GM19463 (cell line): ENCODE measurements around the gene PCSK4.
"Not testable (repeated sequence)": the region's sequence is repeated elsewhere in the genome, so short reads cannot be mapped to it uniquely, and the experiment has no call there.

ENCODE experiments used
- ATAC-seq: cut with Tn5 transposase; IDR thresholded peaks from one replicate; pipeline ENCODE4 v1.9.1; 2021; ENCODE audit warnings: mild to moderate bottlenecking, moderate library complexity; ENCODE audit not compliant: unreplicated experiment

Gene PCSK4

DNA sequence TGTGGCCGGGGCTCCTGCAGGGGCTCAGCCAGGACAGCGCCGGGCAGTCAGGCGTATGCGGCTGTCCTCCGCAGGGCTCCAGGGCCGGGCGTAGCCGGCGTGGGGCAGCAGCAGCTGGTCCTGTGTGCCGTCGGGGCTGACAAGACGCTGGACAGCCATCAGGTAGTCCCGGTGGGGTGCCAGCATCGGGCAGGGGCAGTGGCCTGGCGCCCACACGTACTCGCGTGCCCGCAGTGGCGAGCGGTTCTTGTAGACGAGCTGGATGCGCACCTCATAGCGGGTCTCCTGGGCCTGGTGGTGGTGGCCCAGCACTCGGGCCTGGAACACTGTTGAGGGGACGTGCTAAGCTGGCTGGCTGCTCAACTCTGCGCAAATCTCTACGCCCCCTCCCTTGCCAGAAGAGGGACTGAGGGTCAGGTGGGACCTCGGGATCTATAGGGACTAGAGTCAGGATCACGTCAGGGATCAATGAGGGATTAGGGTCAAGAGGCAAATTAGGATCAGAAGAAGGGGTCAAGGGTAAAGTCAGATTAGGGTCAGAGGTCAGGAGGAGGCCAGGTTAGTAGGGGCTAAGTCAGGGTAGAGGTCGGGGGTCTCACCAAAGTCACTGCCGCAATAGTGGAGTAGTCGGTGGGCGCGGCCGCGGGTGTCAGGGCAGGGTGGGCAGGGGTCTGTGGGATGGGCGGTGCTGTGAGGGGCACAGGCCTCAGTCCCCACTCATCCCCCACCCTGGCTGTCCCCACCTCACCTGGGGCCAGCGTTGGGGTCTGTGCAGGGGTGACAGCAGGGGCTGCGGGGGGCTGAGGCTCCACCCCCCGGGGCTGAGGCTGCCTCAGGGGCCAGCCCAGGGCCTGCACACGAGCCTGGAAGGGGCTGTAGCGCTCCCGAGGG is 16.1 kb upstream of the PCSK4 start:
- ATAC-seq = no peak

DNA sequence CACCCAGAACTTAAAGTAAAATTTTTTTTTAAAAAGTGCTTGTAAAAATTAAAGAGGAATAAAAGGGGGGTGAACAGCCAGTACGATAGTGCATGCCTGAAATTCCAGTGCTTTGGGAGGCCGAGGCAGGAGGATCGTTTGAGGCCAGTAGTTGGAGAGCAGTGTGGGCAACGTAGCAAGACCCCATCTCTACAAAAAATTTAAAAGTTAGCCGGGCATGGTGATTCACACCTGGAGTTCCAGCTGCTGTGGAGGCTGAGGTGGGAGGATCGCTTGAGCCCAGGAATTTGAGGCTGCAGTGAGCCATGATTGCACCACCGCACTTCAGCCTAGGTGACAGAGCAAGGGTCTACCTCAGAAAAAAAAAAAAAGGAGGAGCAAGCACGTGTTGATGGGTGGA is 14.9 kb upstream of the PCSK4 start:
- no peak for ATAC-seq

- ATAC-seq = no peak
Measured at GRCh38 chr19:1503925-1504773, 14.0 kb upstream of the PCSK4 start.

DNA sequence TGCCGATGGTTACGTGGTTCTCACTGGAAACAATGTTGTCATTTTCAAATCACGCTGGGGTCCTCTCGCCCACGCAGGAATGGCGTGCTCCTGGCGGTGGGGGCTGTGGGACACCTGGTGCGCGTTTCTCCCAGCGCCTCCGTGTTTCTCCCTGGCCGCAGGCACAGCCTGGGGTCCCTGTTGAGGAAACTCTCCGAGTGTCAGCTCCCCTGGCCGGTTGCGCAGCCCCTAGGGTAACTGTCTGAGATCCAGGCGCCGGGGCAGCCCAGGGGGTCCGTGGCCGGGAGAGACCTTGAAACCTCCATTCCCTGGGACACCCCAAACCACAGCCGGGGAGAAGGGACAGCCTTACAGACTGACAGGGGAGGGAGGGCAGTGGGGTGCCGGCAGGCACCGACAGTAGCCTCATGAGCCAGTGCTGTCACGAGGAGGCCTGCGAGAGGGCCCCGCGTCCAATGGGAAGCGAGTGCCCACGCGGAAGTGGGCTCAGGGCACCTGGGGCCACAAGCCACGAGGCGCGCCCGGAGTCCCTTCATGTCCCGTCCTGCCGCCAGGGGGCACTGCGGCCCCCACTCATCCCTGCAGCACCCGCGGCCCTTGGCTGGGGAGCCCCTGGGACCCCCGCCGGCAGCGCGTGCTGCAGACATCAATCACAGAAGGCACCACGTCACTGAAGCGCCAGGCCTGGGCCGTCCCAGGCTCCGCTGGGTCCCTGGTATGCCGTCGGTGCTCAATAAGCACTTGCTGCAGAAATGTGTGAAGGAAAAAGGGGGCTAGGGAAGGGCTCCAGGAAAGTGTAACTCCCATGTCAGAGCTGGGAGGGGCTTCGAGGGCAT is 13.2 kb upstream of the PCSK4 start:
- no peak for ATAC-seq

GRCh38 chr19:1502433-1503088 is 12.4 kb upstream of the PCSK4 start:
- no peak for ATAC-seq

DNA sequence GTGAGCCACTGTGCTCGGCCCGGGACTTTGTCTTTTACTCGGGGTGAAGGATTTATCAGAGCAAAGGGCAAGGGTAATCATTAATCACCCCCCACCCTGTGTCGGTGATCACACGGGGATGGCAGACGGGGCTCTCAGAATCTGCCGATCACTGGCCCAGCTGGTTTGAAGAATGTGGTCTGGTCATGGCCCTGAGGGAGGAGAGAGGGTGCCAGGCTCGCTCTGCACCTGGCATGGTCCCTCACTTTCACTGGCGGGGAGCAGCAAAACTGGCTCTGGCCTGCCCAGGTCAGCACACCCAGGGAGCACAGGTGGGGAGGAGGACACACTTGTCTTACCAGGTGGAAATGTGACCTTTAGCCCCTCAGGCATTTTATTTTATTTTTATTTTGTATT is 11.0 kb upstream of the PCSK4 start:
- ATAC-seq = no peak

- ATAC-seq = not testable (repeated sequence)
Measured at GRCh38 chr19:1499231-1499630, 9.1 kb upstream of the PCSK4 start.

DNA sequence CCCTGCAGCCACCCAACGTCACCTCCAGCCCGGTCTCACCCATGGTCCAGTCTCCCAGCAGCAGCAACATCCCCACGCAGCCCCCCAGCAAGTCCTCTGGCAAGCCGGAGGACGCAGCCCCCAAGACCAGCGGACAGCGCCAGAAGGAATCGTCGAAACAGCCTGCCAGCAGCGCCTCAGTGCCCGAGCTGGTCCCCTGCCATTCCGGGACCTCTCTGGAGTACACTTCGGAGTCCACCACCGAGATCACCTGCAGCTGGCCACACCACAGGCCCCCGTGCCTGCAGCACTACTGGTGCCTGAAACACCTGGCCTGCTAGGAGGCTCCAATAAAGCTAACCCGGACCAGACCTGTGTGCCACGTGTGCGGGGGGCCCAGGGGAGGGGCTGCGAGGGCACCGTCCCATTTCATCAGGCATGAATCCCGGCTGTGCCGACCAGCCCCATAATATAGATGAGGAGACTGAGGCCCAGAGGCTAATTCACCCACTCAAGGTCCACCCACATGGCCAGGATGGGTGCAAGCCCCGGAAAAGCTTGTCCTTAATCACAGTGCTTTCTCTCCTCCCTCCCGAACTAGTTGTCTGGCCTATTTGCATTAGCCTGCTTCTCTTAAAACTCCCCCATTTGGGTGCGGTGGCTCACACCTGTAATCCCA is 7.6 kb upstream of the PCSK4 start:
- no peak for ATAC-seq

- ATAC-seq = no peak
Measured at GRCh38 chr19:1496714-1497577, 6.8 kb upstream of the PCSK4 start.

- ATAC-seq = no peak
Measured at GRCh38 chr19:1495799-1496713, 5.9 kb upstream of the PCSK4 start.

GRCh38 chr19:1495051-1495798 is 5.1 kb upstream of the PCSK4 start:
- ATAC-seq = no peak

GRCh38 chr19:1494115-1494815 is 4.1 kb upstream of the PCSK4 start:
- ATAC-seq = no peak

- ATAC-seq = no peak
Measured at GRCh38 chr19:1492474-1493006, 2.4 kb upstream of the PCSK4 start.

DNA sequence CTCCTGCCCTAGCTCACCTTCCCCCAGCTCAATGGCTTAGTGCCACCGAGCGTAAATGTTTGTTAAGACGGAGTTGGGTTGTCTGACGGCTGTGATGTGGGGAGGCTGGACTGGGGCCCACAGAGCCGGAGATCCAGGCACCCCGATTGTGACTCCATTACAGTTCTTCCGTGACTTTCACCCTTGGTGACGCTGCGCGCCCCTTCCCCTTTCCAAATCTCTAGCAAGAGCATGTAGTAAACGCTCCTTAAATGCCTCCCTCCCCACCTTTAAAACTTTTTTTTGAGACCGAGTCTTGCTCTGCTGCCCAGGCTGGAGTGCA is 1.7 kb upstream of the PCSK4 start:
- no peak for ATAC-seq

GRCh38 chr19:1491114-1491848 is 1.1 kb upstream of the PCSK4 start, which contains the start of gene REEP6:
Gene REEP6 (plus strand): TSS chr19:1491181. CDS start chr19:1491270, 89 bp downstream.
- no peak for ATAC-seq
